ENCODE measurements around the gene RNF130. TPM values are rescaled to one million over a fixed set of nuclear protein-coding genes. Genes with fewer than 3 reads are reported as not detected.

The RNF130 gene
- total and polyA plus RNA-seq, 3 donors from 2014 or later, result 44.3 to 65.0 (median 56.5) TPM

DNA sequence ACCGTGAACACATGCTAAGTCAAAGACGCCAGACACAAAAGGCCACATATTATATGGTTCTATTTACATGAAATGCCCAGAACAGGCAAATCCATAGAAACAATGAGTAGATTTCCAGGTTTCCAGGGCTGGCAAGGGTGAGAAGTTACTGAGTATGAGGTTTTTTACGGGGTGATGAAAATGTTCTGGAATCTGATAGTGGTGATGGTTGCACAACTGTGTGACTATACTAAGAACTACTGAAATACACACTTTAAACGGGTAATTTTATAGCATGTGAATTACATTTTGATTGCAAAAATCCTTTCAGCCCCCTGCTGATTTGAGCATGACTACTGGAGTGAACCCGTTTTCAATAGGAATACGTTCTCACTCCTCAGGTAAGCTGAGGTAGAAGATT lies 117.1 kb downstream of the RNF130 start:
- intact Hi-C loops (cut with DNase I; ENCODE audit: low total_unique reads), result no loop called here
- H3K9me3 ChIP-seq, result no peaks in the 10 kb centered on the region

DNA sequence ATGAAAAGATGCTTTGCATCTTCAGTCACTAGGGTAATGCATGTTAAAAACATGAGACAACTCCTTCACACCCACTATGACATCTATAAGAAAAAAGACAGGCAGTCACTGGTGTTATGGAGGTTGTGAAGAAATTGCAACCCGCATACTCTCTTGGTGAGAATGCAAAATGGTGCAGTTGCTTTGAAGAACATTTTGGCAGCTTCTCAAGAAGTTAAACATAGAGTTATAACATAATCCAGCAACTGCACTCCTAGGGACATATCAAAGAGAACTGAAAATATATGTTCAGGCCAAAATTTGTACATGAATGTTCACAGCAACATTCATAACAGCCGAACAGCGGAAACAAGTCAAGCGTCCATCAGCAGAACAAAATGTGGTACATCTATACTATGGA lies 117.6 kb downstream of the RNF130 start:
- Histone ChIP-seq H3K4me1 (no peaks in the 10 kb centered on the region), H3K4me3 (no peak overlapping the region), H3K9me3 (no peaks in the 10 kb centered on the region), H3K27ac (no peak overlapping the region), H3K27me3 (no peaks in the 10 kb centered on the region), H3K36me3 (ENCODE audit: low read depth, missing control alignments) (no peaks in the 10 kb centered on the region)
- intact Hi-C loops (cut with DNase I; ENCODE audit: low total_unique reads), result no loop called here
- WGBS, 2 donors, result 97% methylated on average over 4 of the region's 4 CpGs
- TF ChIP-seq, protein P1, sequence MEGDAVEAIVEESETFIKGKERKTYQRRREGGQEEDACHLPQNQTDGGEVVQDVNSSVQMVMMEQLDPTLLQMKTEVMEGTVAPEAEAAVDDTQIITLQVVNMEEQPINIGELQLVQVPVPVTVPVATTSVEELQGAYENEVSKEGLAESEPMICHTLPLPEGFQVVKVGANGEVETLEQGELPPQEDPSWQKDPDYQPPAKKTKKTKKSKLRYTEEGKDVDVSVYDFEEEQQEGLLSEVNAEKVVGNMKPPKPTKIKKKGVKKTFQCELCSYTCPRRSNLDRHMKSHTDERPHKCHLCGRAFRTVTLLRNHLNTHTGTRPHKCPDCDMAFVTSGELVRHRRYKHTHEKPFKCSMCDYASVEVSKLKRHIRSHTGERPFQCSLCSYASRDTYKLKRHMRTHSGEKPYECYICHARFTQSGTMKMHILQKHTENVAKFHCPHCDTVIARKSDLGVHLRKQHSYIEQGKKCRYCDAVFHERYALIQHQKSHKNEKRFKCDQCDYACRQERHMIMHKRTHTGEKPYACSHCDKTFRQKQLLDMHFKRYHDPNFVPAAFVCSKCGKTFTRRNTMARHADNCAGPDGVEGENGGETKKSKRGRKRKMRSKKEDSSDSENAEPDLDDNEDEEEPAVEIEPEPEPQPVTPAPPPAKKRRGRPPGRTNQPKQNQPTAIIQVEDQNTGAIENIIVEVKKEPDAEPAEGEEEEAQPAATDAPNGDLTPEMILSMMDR (IDR thresholded peaks at IDR 0.05), result no peak
- TF ChIP-seq POLR2A (IDR thresholded peaks at IDR 0.05), result no peak
- no peak for DNase-seq

More for the DNA sequence above, 117.1 kb downstream of the RNF130 start:
- Histone ChIP-seq H3K27ac (no peak overlapping the region), H3K4me3 (no peak overlapping the region), H3K27me3 (no peaks in the 10 kb centered on the region), H3K36me3 (ENCODE audit: low read depth, missing control alignments) (no peaks in the 10 kb centered on the region), H3K4me1 (no peaks in the 10 kb centered on the region)
- DNase-seq, result no peak
- TF ChIP-seq, protein P1 (IDR thresholded peaks at IDR 0.05), result no peak
- no peak for TF ChIP-seq POLR2A (IDR thresholded peaks at IDR 0.05)
- WGBS, 2 donors, result 95 to 96% methylated on average over 6 of the region's 6 CpGs

GRCh38 chr5:179936976-179937681 lies 134.4 kb downstream of the RNF130 start:
- H3K27ac ChIP-seq, result no peak overlapping the region
- H3K9me3 ChIP-seq, result no peaks in the 10 kb centered on the region
- TF ChIP-seq POLR2A (IDR thresholded peaks at IDR 0.05), result no peak
- TF ChIP-seq, protein P1 (IDR thresholded peaks at IDR 0.05), result no peak

GRCh38 chr5:179930788-179931473 lies 140.6 kb downstream of the RNF130 start:
- H3K27ac ChIP-seq, result no peak overlapping the region
- no peak overlapping the region for H3K4me3 ChIP-seq
- H3K27me3 ChIP-seq, result no peaks in the 10 kb centered on the region
- H3K36me3 ChIP-seq (ENCODE audit: low read depth, missing control alignments), result no peaks in the 10 kb centered on the region
- DNase-seq, result no peak
- WGBS, 2 donors, result 85% methylated on average over 8 of the region's 8 CpGs
- no peak for TF ChIP-seq POLR2A (IDR thresholded peaks at IDR 0.05)
- TF ChIP-seq, protein P1 (IDR thresholded peaks at IDR 0.05), result no peak
- no peaks in the 10 kb centered on the region for H3K4me1 ChIP-seq
- intact Hi-C loops (cut with DNase I; ENCODE audit: low total_unique reads), result no loop called here
- H3K9me3 ChIP-seq, result no peaks in the 10 kb centered on the region

More at GRCh38 chr5:179936976-179937681, 134.4 kb downstream of the RNF130 start:
- no peaks in the 10 kb centered on the region for H3K27me3 ChIP-seq
- no peaks in the 10 kb centered on the region for H3K4me1 ChIP-seq
- 93 to 94% methylated on average over 13 of the region's 13 CpGs for WGBS, 2 donors
- H3K4me3 ChIP-seq, result no peak overlapping the region
- intact Hi-C loops (cut with DNase I; ENCODE audit: low total_unique reads), result no loop called here
- no peaks in the 10 kb centered on the region for H3K36me3 ChIP-seq (ENCODE audit: low read depth, missing control alignments)
- no peak for DNase-seq
